GM23248 (cell line): ENCODE results near the gene DENND2A. TPM values are rescaled to one million over a fixed set of nuclear protein-coding genes. Genes with fewer than 3 reads are reported as not detected.
A peak's percentile ranks its signal among the peaks of the same experiment; 100 is the strongest.

Source experiments
- DNase-seq: peaks from one replicate; pipeline ENCODE4 v3.0.0-alpha.2; 2015
- H2AFZ ChIP-seq: fragments of 200-600 bp; sonication (generic); 2 replicates; pipeline ENCODE4 v1.6.1; 2016; ENCODE audit warnings: antibody characterized with exemption
- H3F3A ChIP-seq: fragments of 200-600 bp; sonication (generic); 2 replicates; pipeline ENCODE4 v1.6.1; 2016; ENCODE audit warnings: mild to moderate bottlenecking, antibody characterized with exemption, mixed run types; ENCODE audit not compliant: insufficient read depth
- H3K27ac ChIP-seq: fragments of 200-600 bp; sonication (generic); 2 replicates; pipeline ENCODE4 v1.5.1; 2016; ENCODE audit warnings: mild to moderate bottlenecking
- H3K27me3 ChIP-seq: fragments of 200-600 bp; sonication (generic); replicated peaks from 2 replicates; pipeline ENCODE4 v1.6.1; 2016; ENCODE audit warnings: mild to moderate bottlenecking; ENCODE audit not compliant: insufficient read depth
- H3K36me3 ChIP-seq: fragments of 200-600 bp; sonication (generic); 2 replicates; pipeline ENCODE4 v1.6.1; 2016; ENCODE audit warnings: low read depth, mild to moderate bottlenecking
- H3K4me1 ChIP-seq: fragments of 200-600 bp; sonication (generic); 2 replicates; pipeline ENCODE4 v1.6.1; 2016; ENCODE audit warnings: mild to moderate bottlenecking; ENCODE audit not compliant: insufficient read depth
- H3K4me2 ChIP-seq: fragments of 200-600 bp; sonication (generic); one replicate; pipeline ENCODE4 v1.6.1; 2016; ENCODE audit warnings: mild to moderate bottlenecking; ENCODE audit not compliant: unreplicated experiment
- H3K4me3 ChIP-seq: fragments of 200-600 bp; sonication (generic); 2 replicates; pipeline ENCODE4 v1.5.1; 2016; ENCODE audit warnings: mild to moderate bottlenecking
- H3K79me2 ChIP-seq: fragments of 200-600 bp; sonication (generic); 2 replicates; pipeline ENCODE4 v1.6.1; 2016; ENCODE audit warnings: mild to moderate bottlenecking; ENCODE audit not compliant: insufficient read depth
- H3K9ac ChIP-seq: fragments of 200-600 bp; sonication (generic); 2 replicates; pipeline ENCODE4 v1.6.1; 2016; ENCODE audit warnings: mild to moderate bottlenecking
- H3K9me2 ChIP-seq: fragments of 200-600 bp; sonication (generic); 2 replicates; pipeline ENCODE4 v1.6.1; 2016; ENCODE audit warnings: mixed run types, mild to moderate bottlenecking, moderate library complexity; ENCODE audit not compliant: insufficient read depth
- H3K9me3 ChIP-seq: fragments of 200-600 bp; sonication (generic); one replicate; pipeline ENCODE4 v1.6.1; 2017; ENCODE audit warnings: low read depth
- H4K20me1 ChIP-seq: fragments of 200-600 bp; sonication (generic); 2 replicates; pipeline ENCODE4 v1.6.0; 2016; ENCODE audit not compliant: insufficient read depth
- EZH2 ChIP-seq: fragments of 200-600 bp; sonication (generic); IDR thresholded peaks from 2 replicates; pipeline ENCODE4 v1.6.1; 2018; ENCODE audit warnings: antibody characterized with exemption, mild to moderate bottlenecking; ENCODE audit not compliant: insufficient read depth, poor library complexity, severe bottlenecking
- EZH2phosphoT487 ChIP-seq: fragments of 200-600 bp; sonication (generic); IDR thresholded peaks from 2 replicates; pipeline ENCODE4 v1.6.1; 2018; ENCODE audit warnings: antibody characterized with exemption, moderate library complexity, mild to moderate bottlenecking, low read depth; ENCODE audit not compliant: insufficient read depth
- WGBS, 2 experiments: methylation state at CpG; one replicate each; pipeline ENCODE4 v1.1.6; 2015 to 2017; ENCODE audit warnings: low lambda C conversion rate in 2 of 2, low coverage in 1 of 2; ENCODE audit errors: missing lambda C conversion rate in 2 of 2; 5-methylcytosine and 5-hydroxymethylcytosine counted together
- in situ Hi-C: fragments of 300-500 bp; cut with MboI; formaldehyde crosslinking; loops from 2 replicates; pipeline ENCODE4 v1.15.0; 2020
- polyA plus RNA-seq: library from polyadenylated mRNA; unstranded; fragments of >200 nt; fragmentation: Nextera tagmentation; extraction: Ambion mirVana; gene quantifications from 2 replicates; pipeline ENCODE4 v1.2.1, GENCODE V29; 2016
- total RNA-seq: library from RNA; depleted of rRNA; stranded (reverse); fragments of >200 nt; shearing (Covaris generic); gene quantifications from 2 replicates; pipeline ENCODE4 v1.2.3, GENCODE V29; 2014

The DENND2A gene
- total and polyA plus RNA-seq, 2 experiments from 2014 or later: 0.78 to 2.2 TPM

DNA sequence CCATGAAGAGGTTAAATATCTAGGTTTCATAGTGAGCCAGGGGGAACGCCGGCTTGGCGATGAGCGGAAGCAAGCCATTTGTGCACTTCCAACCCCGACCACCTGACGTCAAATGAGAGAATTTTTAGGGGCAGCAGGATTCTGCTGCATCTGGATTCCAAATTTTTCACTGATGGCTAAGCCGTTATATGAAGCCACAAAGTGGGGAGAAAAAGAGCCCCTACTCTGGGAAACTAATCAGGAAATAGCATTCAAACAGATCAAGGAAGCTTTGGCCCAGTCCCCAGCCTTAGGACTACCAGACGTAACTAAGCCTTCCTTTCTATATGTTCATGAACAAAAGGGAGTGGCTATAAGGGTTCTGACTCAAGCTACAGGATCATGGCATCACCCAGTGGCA is 19.2 kb upstream of the DENND2A start:
- whole genome bisulfite sequencing, 2 experiments: 9 to 14% methylated on average over 8 of the region's 8 CpGs
- in situ Hi-C loops: loop anchor here (5.0 kb wide), 1 partner anchor 143 kb away; no protein-coding TSS in a partner anchor
- Histone ChIP-seq H4K20me1 (no peaks in the 10 kb centered on the region), H3K9me2 (no peaks in the 10 kb centered on the region), H3K79me2 (no peaks in the 10 kb centered on the region), H3F3A (no peaks in the 10 kb centered on the region; the same call in 1 of the 2 replicates), H3K36me3 (no peaks in the 10 kb centered on the region), H2AFZ (peak overlapping the region; percentile 65), H3K4me2 (peak overlapping the region; percentile 27), H3K4me3 (no peak overlapping the region), H3K9me3 (no peaks in the 10 kb centered on the region), H3K27me3 (no peaks in the 10 kb centered on the region), H3K27ac (no peak overlapping the region), H3K9ac (no peak overlapping the region), H3K4me1 (0 out of 2 replicates have a peak, but pooled peaks cover 9% of the 10 kb centered on the region)
- TF ChIP-seq EZH2phosphoT487: no peak
- no peak for TF ChIP-seq EZH2
- DNase-seq: peak; percentile 59

DNA sequence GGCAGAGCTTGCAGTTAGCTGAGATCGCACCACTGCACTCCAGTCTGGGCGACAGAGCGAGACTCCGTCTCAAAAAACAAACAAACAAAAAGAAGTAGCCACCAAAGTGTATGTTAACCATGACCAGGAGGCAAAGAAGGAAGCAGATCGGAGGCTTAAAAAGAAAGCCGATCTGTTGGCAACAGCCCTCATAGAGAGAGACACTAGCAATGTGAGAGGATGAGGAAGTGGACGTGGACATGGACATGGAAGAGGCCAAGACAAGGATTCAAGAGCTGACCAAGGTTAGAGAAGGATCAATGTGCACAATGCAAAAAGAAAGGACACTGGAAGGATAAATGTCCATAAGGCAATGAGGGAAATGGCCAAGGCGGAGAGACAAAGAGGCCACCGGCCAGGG is 17.3 kb upstream of the DENND2A start:
- DNase-seq: no peak
- H4K20me1 ChIP-seq: no peaks in the 10 kb centered on the region
- TF ChIP-seq EZH2: no peak
- TF ChIP-seq EZH2phosphoT487: no peak
- H3K9ac ChIP-seq: no peak overlapping the region
- H2AFZ ChIP-seq: no peak overlapping the region
- H3K27me3 ChIP-seq: no peaks in the 10 kb centered on the region
- no peaks in the 10 kb centered on the region for H3K9me2 ChIP-seq
- no peaks in the 10 kb centered on the region for H3K36me3 ChIP-seq
- H3K4me1 ChIP-seq: 0 out of 2 replicates have a peak, but pooled peaks cover 12% of the 10 kb centered on the region
- H3K9me3 ChIP-seq: no peaks in the 10 kb centered on the region
- H3K4me2 ChIP-seq: no peak overlapping the region
- in situ Hi-C loops: loop anchor here (5.0 kb wide), 1 partner anchor 141 kb away; no protein-coding TSS in a partner anchor
- H3K4me3 ChIP-seq: no peak overlapping the region
- no peaks in the 10 kb centered on the region; the same call in 1 of the 2 replicates for H3F3A ChIP-seq
- 89 to 93% methylated on average over 8 to 9 of the region's 9 CpGs for WGBS, 2 experiments
- H3K79me2 ChIP-seq: no peaks in the 10 kb centered on the region
- H3K27ac ChIP-seq: no peak overlapping the region

DNA sequence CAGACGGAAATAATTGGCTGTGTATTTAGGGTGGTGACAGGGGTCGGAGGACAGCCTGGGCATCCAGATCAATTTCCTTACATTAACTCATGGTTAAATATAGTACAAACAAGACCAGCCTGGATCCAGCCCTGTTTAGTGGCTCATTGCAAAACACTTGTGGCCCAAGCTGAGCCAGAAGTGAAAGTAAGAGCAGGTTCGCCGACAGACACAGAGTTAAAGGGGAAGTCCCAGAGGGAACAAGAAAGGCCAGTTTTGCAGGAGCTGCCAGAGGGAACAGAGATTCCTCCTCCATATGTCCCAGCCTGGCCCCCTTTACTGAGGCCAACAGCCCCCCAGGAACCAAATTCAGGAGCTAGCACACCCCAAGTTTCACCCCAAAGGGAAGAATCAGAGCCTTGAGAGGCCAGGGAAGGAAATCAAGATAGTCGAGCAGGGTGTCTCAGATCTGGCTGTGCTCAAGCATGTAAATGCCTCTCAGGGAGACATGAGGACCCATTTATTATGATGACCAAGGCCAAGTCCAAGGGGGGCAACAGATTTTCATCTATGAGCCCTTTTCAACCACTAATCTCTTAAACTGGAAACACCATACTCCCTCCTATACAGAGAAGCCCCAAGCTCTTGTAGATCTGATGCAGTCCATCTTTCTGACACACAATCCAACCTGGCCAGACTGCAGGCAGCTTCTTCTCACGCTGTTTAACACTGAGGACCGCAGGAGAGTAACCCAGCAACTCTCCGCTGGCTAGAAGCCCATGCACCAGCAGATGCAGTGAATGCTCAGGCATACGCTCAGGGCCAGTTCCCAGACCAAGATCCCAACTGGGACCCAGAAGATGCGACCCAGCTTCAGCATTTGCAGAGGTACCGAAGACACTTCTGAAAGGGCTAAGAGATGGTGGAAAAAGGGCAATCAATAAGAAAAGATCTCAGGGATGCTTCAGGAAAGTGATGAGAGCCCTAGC is 16.2 kb upstream of the DENND2A start:
- Histone ChIP-seq H3K27me3 (no peaks in the 10 kb centered on the region), H3K4me3 (peak overlapping the region; percentile 70), H3K4me1 (0 out of 2 replicates have a peak, but pooled peaks cover 12% of the 10 kb centered on the region), H3K9ac (peak overlapping the region; percentile 62), H3K36me3 (no peaks in the 10 kb centered on the region), H3K79me2 (no peaks in the 10 kb centered on the region), H3F3A (no peaks in the 10 kb centered on the region; the same call in 1 of the 2 replicates), H3K9me2 (no peaks in the 10 kb centered on the region), H3K4me2 (peak overlapping the region; percentile 99), H3K27ac (0 out of 2 replicates have a peak overlapping the region, but pooled peaks have one; percentile 10), H3K9me3 (no peaks in the 10 kb centered on the region), H2AFZ (peak overlapping the region; percentile 97), H4K20me1 (no peaks in the 10 kb centered on the region)
- TF ChIP-seq EZH2 (no peak), EZH2phosphoT487 (no peak)
- WGBS, 2 experiments: 49 to 54% methylated on average over 11 of the region's 11 CpGs
- in situ Hi-C loops: loop anchor here (5.0 kb wide), 1 partner anchor 140 kb away; no protein-coding TSS in a partner anchor
- peak; percentile 79 for DNase-seq

DNA sequence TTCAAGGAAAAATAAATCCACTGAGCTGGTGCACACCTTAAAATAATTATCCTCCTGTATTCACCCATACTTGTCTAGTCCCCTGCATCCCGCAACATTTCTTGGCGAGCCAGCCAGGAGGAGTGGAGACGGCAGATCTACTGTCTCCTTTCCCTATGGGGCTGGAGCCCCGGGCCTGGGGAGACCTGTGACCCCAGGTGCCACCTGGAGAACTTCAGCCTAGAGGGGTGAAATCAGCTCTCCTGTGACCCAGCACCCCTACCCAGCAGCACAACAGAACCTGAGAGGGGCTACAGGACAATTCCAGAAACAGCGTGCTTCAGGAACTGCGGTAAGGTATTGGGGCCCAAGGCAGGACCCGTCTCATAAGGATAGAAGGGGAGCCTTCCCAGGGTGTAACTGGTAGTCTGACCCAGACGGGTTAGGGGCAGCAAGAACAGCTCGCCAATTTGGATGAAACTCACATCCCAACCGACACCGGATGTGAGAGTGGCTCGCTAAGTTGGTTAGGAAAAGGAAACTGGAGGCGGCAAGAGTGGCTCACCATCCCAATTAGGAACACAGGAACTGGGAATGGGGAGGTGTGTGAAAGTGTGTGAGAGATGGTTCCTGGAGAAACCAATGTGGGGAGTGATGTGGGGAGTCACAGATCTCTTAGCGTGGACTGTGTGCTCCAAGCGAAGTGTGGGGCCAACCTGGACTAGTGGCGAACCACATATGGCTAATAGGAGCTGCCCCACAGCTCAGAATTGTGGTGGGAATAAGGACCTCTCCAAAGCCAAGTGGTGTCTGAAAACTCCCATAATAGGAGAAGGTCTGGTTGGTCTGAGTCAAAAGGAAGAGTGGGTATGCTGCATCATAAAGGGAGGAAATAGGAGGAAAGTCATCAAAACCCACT is 15.1 kb upstream of the DENND2A start:
- Histone ChIP-seq H3K79me2 (no peaks in the 10 kb centered on the region), H3K9ac (no peak overlapping the region), H3K9me2 (no peaks in the 10 kb centered on the region), H3K27me3 (no peaks in the 10 kb centered on the region), H3K9me3 (no peaks in the 10 kb centered on the region), H3K27ac (no peak overlapping the region), H3F3A (no peaks in the 10 kb centered on the region; the same call in 1 of the 2 replicates), H3K4me2 (peak overlapping the region; percentile 99), H3K36me3 (no peaks in the 10 kb centered on the region), H3K4me1 (0 out of 2 replicates have a peak, but pooled peaks cover 12% of the 10 kb centered on the region), H2AFZ (peak overlapping the region; percentile 97), H3K4me3 (peak overlapping the region; percentile 70), H4K20me1 (no peaks in the 10 kb centered on the region)
- DNase-seq: no peak
- TF ChIP-seq EZH2 (no peak), EZH2phosphoT487 (no peak)
- WGBS, 2 experiments: 90 to 94% methylated on average over 16 of the region's 16 CpGs
- in situ Hi-C loops: loop anchor here (5.0 kb wide), 1 partner anchor 138 kb away; no protein-coding TSS in a partner anchor
